Rectal smooth muscle tissue (tissue), 1 donor: ENCODE results near the gene KLKB1.

Experiments used
- H3K27ac ChIP-seq: one replicate; pipeline ENCODE4 v1.7.0; 2013; ENCODE audit warnings: low read depth, low read length, inconsistent platforms
- H3K27me3 ChIP-seq: one replicate; pipeline ENCODE4 v1.7.0; 2013; ENCODE audit warnings: low read length; ENCODE audit not compliant: control insufficient read depth, insufficient read depth
- H3K36me3 ChIP-seq: one replicate; pipeline ENCODE4 v1.7.0; 2013; ENCODE audit warnings: low read length; ENCODE audit not compliant: control insufficient read depth, insufficient read depth
- H3K4me1 ChIP-seq: one replicate; pipeline ENCODE4 v1.7.0; 2013; ENCODE audit warnings: low read length; ENCODE audit not compliant: control insufficient read depth, insufficient read depth
- H3K4me3 ChIP-seq: one replicate; pipeline ENCODE4 v1.7.0; 2013; ENCODE audit warnings: low read length
- H3K9ac ChIP-seq: one replicate; pipeline ENCODE4 v1.7.0; 2013; ENCODE audit warnings: low read length

KLKB1 gene

DNA sequence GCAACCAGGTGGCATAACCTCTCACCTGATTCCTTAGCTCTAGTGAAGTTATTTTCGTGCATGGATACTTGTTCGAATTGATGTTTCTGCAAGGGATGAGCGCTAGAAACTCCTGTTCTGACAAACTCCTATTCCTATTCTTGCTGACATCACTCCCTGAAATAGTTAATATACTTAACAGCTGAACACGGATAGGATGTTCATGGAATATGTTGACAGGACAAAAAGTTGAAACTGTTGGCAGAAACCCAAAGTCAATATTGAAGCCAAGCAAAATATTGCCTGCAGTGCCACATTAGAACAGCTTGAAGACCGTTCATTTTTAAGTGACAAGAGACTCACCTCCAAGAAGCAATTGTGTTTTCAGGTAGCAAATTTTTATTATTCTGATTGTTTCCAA lies at the start of gene KLKB1:
Gene KLKB1 (plus strand): TSS at position 287 of the 400 bp plus-strand sequence. CDS start 689 bp downstream, outside the sequence.
- H3K4me3 ChIP-seq, result peak within 1 kb of the TSS; percentile 36
- H3K9ac ChIP-seq, result no peak within 1 kb of the TSS
- H3K4me1 ChIP-seq, result no peaks in the 10 kb centered on the region
- no peak within 1 kb of the TSS for H3K27ac ChIP-seq
- no peaks in the 10 kb centered on the region for H3K36me3 ChIP-seq
- H3K27me3 ChIP-seq, result no peaks in the 10 kb centered on the region

DNA sequence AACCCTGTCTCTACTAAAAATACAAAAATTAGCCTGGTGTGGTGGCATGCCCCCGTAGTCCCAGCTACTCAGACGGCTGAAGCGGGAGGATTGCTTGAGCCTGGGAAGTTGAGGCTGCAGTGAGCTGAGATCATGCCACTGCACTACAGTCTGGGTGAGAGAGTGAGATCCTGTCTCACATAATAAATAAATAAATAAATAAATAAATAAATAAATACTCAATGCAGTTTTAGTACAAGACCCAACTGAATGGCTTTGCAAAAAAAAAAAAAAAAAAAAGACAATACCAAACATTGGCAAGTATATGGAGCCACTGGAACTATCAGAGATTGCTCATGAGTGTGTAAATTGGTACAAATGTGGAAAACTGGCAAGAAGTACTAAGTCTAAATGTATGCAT lies 39.2 kb upstream of the KLKB1 start:
- H3K27ac ChIP-seq, result no peak overlapping the region
- H3K4me1 ChIP-seq, result peaks cover 14% of the 10 kb centered on the region
- H3K9ac ChIP-seq, result no peak overlapping the region
- no peak overlapping the region for H3K4me3 ChIP-seq
- H3K27me3 ChIP-seq, result no peaks in the 10 kb centered on the region
- H3K36me3 ChIP-seq, result no peaks in the 10 kb centered on the region

DNA sequence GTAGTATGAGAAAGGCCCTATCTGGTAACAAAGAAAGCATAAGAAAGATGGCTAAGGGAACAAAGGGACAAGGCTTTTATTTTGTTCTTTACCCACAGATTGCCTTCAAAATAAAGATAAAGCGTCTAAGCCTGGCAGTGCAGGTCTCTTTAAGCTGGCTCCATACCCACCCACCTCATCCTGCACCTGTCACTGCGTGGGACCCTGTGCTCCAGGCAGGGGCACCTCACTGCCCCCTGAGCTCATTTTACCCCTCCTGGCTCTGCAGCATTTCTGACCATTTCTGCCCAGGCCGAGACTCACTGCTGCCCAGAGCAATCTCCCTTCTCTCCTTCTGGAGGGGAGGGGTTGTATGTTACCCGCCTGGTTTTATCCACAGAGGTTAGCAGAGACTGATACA lies 37.7 kb upstream of the KLKB1 start:
- peak overlapping the region; percentile 54 for H3K9ac ChIP-seq
- no peaks in the 10 kb centered on the region for H3K27me3 ChIP-seq
- peak overlapping the region; percentile 97 for H3K27ac ChIP-seq
- no peaks in the 10 kb centered on the region for H3K36me3 ChIP-seq
- H3K4me1 ChIP-seq, result peaks cover 19% of the 10 kb centered on the region
- H3K4me3 ChIP-seq, result peak overlapping the region; percentile 76

DNA sequence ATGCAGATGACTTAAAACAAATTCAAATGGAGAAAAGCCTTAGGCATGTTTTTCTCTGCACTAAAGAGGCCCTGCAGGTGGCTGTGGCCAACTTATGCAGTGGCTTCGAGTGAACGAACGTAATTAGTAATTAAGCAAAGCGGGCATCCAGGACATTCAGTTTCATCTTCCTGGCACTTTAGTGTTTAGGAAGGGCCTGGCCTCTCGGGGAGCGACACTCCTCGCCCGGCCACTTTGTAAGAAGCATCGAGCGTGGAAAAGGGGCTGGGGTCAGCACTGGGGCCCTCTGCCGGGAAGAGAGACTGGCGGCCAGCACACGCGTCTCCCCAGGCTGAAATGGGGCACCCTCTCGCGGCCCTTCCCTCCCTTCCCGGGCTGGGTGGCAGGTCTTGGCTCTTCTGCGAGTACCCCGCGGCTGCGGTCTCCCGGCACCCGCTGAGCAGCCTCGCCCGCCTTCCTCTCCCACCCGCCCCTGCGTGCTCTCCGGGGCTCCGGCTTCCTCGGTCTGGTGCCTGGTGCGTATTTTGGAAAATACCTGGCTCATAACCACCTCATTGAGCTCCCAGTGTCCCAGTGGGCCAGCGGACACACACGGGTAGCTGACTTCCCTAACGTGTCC lies 36.6 kb upstream of the KLKB1 start:
- Histone ChIP-seq H3K4me1 (peaks cover 19% of the 10 kb centered on the region), H3K36me3 (no peaks in the 10 kb centered on the region), H3K9ac (peak overlapping the region; percentile 75), H3K4me3 (peak overlapping the region; percentile 76), H3K27me3 (no peaks in the 10 kb centered on the region), H3K27ac (peak overlapping the region; percentile 97)

DNA sequence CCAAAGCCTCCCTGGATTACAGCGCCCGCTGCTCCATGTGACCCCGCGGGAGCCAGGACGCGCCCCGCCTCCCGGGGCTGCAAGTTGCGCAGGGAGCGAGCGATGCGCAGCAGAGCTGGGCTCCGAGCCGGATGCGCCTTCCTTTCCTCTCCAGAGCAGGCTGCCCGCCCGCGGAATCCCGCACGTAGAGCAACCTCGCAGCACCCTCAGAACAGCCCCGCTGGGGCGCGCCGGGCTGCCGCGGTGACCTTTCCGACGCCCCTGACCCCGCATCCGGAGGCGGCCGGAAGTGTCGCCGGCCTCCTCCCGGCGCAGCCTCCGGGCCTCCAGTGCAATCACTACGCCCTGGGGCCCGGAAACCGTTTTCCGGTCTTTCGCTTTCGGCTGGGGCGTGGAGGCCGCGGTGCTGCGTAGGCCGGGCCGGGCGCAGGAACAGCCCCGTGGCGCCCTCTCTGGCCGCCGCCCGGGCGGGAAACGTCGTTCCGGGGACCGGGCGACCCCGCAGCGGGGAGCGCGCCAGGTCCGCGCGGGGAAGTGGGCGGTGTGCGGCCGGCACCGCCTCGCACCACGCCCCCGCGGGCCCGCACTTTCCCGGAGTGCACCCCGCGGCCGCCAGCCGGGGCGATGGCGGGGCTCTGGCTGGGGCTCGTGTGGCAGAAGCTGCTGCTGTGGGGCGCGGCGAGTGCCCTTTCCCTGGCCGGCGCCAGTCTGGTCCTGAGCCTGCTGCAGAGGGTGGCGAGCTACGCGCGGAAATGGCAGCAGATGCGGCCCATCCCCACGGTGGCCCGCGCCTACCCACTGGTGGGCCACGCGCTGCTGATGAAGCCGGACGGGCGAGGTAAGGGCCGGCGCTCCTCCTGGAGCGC lies 35.9 kb upstream of the KLKB1 start, which contains the start of gene CYP4V2:
Gene CYP4V2 (plus strand): TSS at position 368 of the 866 bp plus-strand sequence. CDS start 257 bp downstream, at position 625.
- Histone ChIP-seq H3K9ac (peak within 1 kb of the TSS; percentile 89), H3K4me1 (peaks cover 19% of the 10 kb centered on the region), H3K36me3 (no peaks in the 10 kb centered on the region), H3K27me3 (no peaks in the 10 kb centered on the region), H3K27ac (peak within 1 kb of the TSS; percentile 97), H3K4me3 (peak within 1 kb of the TSS; percentile 76)

DNA sequence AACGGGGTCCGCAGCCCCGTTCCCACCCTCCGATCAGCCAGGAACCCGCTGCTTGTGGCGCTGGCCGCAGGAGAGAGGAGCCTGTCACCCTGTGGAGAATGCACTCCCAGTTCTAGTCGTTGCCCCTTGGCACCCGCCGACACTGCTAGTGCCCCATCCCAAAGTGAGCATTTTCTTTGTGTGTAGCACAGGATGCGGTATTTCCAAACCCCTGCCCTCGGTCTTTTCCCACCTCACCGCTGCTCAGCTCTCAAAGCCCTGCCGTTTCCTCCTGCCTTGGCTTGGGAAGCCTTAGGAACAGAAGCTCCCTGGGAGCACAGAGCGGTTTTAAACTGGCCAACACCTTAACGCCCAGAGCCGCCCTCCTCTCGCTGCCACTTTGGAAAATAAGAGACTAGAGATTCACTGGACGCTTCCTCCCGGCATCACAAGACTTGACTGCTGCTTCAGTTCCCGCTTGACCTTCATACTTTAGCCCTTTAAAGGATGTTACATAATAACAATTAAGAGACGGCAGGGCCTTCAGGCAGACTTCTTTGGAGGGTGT lies 35.2 kb upstream of the KLKB1 start:
- Histone ChIP-seq H3K4me1 (peaks cover 19% of the 10 kb centered on the region), H3K27ac (peak overlapping the region; percentile 97), H3K4me3 (peak overlapping the region; percentile 76), H3K27me3 (no peaks in the 10 kb centered on the region), H3K36me3 (peaks cover 2% of the 10 kb centered on the region), H3K9ac (peak overlapping the region; percentile 89)

DNA sequence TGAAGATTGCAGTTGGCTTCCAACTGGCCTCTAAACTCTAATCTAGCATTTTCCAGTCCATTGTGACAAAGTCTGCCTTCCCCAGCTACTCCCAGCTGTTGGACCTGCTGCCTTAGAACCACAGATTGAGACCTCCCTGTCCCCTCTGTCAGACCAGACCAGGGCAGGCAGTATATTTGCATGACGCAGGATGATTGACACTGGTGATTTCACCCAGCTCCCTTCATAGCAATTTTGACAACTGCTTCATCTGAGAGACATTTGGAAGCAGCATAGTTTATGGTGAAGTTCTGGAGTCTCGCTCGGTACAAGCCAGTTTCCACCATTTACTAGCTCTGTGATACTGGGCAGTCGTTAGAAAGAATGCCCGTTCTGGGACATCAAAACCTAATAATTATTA lies 33.5 kb upstream of the KLKB1 start:
- no peak overlapping the region for H3K4me3 ChIP-seq
- H3K4me1 ChIP-seq, result peaks cover 19% of the 10 kb centered on the region
- peak overlapping the region; percentile 97 for H3K27ac ChIP-seq
- H3K36me3 ChIP-seq, result peaks cover 7% of the 10 kb centered on the region
- H3K9ac ChIP-seq, result no peak overlapping the region
- no peaks in the 10 kb centered on the region for H3K27me3 ChIP-seq

DNA sequence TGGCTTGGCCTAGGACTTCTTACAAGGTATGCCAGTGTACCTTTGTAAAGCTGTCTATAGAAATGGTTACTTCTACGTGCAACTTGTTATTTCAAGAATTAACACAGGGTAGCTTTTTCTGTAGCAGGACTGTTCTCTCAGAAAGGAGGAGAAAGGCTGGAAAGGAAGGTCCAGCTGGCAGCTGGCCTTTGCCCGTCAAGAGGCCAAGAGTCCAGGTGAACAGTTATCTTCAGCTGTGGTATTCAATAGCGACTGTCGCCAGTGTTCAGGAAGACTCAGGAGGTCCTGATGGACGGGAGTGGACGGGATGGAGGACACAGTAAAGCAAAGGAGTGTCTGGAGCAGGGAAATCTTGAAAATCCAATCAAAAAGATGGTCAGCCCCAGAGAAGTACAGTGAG lies 31.2 kb upstream of the KLKB1 start:
- no peak overlapping the region for H3K9ac ChIP-seq
- no peak overlapping the region for H3K27ac ChIP-seq
- no peaks in the 10 kb centered on the region for H3K27me3 ChIP-seq
- peaks cover 11% of the 10 kb centered on the region for H3K4me1 ChIP-seq
- peaks cover 7% of the 10 kb centered on the region for H3K36me3 ChIP-seq
- H3K4me3 ChIP-seq, result no peak overlapping the region

DNA sequence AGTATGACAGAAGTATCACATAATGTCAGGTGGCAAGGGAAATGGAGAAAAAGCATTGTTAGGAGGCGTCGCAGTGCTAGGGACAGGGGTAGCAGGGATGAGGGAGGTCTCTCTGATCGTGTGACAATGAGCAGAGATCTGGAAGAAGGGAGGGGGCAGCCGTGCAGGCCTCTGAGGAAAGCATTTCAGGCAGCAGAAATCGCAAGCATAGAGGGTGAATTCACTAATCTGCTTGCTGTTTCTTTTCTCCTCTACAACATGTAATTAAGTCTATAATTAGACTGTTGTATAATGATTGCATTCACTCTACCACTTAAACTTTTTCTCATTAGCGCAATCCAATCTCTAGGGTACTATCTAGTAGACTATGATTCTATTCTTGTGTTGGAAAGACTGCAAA lies 26.8 kb upstream of the KLKB1 start:
- Histone ChIP-seq H3K9ac (no peak overlapping the region), H3K4me1 (peaks cover 3% of the 10 kb centered on the region), H3K4me3 (no peak overlapping the region), H3K27me3 (no peaks in the 10 kb centered on the region), H3K27ac (no peak overlapping the region), H3K36me3 (peaks cover 7% of the 10 kb centered on the region)

DNA sequence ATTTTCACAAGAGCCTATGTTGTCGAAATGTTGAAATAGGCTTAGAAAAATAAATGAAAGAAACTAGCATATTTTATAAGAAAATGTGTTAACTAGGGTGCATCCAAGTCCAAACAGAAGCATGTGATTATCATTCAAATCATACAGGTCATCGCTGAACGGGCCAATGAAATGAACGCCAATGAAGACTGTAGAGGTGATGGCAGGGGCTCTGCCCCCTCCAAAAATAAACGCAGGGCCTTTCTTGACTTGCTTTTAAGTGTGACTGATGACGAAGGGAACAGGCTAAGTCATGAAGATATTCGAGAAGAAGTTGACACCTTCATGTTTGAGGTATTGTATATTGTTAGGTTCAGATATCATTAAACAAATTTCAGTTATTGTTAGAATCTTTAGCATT lies 26.3 kb upstream of the KLKB1 start:
- H3K27me3 ChIP-seq, result no peaks in the 10 kb centered on the region
- peaks cover 7% of the 10 kb centered on the region for H3K36me3 ChIP-seq
- peaks cover 3% of the 10 kb centered on the region for H3K4me1 ChIP-seq
- H3K27ac ChIP-seq, result no peak overlapping the region
- H3K9ac ChIP-seq, result no peak overlapping the region
- no peak overlapping the region for H3K4me3 ChIP-seq

DNA sequence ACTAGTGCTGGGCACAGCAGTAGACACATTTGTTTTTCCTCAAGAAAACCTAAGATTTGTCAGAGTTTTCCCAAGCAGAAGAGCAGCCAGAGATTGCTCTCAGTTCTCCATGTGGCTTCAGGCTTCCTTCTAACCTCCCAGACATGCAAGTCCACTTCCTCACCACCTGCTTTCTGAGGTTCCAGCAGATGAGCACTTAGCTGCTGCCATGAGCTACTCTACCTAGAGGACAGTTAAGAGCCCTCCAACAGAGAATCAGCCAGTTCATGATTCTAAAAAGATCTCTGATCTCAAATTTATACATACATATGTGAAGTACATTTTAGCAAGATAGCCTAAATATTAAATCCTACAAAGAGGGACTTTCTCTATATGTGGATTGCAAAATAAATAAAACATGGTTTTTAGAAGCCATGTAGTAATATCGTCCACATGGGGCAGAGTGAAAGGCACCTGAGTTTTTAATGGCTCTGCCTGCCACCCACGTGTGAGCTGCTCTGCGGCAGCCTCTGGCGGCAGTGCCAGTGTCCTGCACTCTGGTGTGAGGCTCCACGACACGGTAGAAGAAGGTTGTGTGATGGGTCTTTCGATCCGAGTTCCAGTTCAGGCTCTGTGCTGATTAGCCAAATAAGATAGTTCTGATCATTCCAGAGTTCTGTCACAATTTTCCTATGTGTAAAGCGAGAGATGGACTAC lies 25.6 kb upstream of the KLKB1 start:
- Histone ChIP-seq H3K4me1 (peaks cover 3% of the 10 kb centered on the region), H3K27ac (no peak overlapping the region), H3K9ac (no peak overlapping the region), H3K4me3 (no peak overlapping the region), H3K36me3 (peaks cover 7% of the 10 kb centered on the region), H3K27me3 (no peaks in the 10 kb centered on the region)

DNA sequence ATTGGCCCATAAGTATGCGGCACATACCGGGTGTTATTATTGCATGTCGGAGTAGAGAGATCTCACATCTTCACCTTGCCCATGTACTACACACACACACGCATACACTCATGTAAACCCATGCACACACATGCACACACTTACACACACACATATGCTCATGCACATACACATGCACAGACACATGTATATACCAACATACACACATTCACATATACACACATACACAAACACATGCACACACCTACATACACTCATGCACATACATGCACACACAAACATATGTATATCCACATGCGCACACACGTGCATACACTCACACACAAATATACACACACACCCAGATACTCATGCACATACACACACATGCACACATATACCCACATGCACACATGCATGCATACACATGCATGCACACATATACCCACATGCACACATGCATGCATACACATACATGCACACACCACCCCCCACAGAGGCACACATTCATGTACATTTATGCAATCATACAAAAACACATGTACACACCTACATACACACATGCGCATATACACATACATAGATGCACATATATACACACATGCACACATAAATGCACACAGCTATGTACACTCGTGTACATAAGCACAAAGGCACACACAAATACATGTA lies 24.7 kb upstream of the KLKB1 start:
- Histone ChIP-seq H3K9ac (no peak overlapping the region), H3K4me1 (peaks cover 3% of the 10 kb centered on the region), H3K27me3 (no peaks in the 10 kb centered on the region), H3K4me3 (no peak overlapping the region), H3K27ac (no peak overlapping the region), H3K36me3 (peaks cover 2% of the 10 kb centered on the region)
